Measurements from ENCODE around the gene TBX1. TPM values are rescaled to one million over a fixed set of nuclear protein-coding genes. Genes with fewer than 3 reads are reported as not detected.

TBX1 gene
- total and polyA plus RNA-seq, 2 of the 8 experiments (the other 6 are each of a cell fraction or from before 2014, with no cell fraction given), result 0.28 TPM; not detected in 1

DNA sequence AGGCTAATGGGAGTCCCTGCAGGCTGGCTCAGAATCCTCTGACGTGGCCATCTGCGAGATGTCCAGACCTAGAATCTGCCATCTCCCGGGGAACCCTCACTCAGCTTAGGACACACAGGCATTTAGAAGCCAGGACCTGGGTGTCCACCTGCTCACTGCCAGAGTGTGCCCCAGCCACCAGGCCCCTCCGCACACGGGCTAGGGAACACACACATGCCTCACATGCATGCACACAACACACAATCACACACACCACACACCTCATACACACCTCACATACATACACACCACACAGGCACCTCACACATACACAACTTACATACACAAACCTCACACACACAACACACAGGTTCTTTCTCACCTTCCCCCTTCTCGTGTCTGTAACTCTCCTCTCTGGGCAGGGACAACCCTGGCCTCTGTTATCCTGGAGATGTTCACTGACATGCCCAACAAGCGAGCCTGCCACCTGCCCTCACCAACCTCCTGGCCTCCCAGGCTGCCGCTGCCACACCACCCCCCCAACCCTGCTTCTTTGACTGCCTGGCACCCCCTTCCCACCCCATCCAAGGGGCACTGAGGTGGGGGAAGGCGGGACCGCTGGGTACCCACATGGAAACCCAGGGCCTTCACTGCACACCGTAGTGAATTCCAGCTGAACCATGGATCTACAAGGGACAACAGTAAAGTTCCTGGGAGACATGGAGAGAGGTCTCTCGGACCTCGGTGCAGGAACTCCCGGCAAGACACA is 56.0 kb downstream of the TBX1 start (continued):
- TF ChIP-seq, protein P1, sequence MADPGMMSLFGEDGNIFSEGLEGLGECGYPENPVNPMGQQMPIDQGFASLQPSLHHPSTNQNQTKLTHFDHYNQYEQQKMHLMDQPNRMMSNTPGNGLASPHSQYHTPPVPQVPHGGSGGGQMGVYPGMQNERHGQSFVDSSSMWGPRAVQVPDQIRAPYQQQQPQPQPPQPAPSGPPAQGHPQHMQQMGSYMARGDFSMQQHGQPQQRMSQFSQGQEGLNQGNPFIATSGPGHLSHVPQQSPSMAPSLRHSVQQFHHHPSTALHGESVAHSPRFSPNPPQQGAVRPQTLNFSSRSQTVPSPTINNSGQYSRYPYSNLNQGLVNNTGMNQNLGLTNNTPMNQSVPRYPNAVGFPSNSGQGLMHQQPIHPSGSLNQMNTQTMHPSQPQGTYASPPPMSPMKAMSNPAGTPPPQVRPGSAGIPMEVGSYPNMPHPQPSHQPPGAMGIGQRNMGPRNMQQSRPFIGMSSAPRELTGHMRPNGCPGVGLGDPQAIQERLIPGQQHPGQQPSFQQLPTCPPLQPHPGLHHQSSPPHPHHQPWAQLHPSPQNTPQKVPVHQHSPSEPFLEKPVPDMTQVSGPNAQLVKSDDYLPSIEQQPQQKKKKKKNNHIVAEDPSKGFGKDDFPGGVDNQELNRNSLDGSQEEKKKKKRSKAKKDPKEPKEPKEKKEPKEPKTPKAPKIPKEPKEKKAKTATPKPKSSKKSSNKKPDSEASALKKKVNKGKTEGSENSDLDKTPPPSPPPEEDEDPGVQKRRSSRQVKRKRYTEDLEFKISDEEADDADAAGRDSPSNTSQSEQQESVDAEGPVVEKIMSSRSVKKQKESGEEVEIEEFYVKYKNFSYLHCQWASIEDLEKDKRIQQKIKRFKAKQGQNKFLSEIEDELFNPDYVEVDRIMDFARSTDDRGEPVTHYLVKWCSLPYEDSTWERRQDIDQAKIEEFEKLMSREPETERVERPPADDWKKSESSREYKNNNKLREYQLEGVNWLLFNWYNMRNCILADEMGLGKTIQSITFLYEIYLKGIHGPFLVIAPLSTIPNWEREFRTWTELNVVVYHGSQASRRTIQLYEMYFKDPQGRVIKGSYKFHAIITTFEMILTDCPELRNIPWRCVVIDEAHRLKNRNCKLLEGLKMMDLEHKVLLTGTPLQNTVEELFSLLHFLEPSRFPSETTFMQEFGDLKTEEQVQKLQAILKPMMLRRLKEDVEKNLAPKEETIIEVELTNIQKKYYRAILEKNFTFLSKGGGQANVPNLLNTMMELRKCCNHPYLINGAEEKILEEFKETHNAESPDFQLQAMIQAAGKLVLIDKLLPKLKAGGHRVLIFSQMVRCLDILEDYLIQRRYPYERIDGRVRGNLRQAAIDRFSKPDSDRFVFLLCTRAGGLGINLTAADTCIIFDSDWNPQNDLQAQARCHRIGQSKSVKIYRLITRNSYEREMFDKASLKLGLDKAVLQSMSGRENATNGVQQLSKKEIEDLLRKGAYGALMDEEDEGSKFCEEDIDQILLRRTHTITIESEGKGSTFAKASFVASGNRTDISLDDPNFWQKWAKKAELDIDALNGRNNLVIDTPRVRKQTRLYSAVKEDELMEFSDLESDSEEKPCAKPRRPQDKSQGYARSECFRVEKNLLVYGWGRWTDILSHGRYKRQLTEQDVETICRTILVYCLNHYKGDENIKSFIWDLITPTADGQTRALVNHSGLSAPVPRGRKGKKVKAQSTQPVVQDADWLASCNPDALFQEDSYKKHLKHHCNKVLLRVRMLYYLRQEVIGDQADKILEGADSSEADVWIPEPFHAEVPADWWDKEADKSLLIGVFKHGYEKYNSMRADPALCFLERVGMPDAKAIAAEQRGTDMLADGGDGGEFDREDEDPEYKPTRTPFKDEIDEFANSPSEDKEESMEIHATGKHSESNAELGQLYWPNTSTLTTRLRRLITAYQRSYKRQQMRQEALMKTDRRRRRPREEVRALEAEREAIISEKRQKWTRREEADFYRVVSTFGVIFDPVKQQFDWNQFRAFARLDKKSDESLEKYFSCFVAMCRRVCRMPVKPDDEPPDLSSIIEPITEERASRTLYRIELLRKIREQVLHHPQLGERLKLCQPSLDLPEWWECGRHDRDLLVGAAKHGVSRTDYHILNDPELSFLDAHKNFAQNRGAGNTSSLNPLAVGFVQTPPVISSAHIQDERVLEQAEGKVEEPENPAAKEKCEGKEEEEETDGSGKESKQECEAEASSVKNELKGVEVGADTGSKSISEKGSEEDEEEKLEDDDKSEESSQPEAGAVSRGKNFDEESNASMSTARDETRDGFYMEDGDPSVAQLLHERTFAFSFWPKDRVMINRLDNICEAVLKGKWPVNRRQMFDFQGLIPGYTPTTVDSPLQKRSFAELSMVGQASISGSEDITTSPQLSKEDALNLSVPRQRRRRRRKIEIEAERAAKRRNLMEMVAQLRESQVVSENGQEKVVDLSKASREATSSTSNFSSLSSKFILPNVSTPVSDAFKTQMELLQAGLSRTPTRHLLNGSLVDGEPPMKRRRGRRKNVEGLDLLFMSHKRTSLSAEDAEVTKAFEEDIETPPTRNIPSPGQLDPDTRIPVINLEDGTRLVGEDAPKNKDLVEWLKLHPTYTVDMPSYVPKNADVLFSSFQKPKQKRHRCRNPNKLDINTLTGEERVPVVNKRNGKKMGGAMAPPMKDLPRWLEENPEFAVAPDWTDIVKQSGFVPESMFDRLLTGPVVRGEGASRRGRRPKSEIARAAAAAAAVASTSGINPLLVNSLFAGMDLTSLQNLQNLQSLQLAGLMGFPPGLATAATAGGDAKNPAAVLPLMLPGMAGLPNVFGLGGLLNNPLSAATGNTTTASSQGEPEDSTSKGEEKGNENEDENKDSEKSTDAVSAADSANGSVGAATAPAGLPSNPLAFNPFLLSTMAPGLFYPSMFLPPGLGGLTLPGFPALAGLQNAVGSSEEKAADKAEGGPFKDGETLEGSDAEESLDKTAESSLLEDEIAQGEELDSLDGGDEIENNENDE (IDR thresholded peaks at IDR 0.05; ENCODE audit: insufficient replicate concordance, low read length), result no peak
- no peak for TF ChIP-seq FOSL1 (IDR thresholded peaks at IDR 0.05; ENCODE audit: insufficient read depth, low read depth, low read length)
- no peak for TF ChIP-seq TEAD4 (IDR thresholded peaks at IDR 0.05; ENCODE audit: low read depth, low read length)
- TF ChIP-seq ZNF274 (IDR thresholded peaks at IDR 0.05; ENCODE audit: borderline replicate concordance, extremely low read depth, low read length), result no peak
- TF ChIP-seq SIN3A (conservative IDR thresholded peaks at IDR 0.05 in 1 of 2, IDR thresholded peaks at IDR 0.05 in 1 of 2; ENCODE audit: low read depth in 1 of 2, low read length in 2 of 2), result no peak
- TF ChIP-seq, protein P2, sequence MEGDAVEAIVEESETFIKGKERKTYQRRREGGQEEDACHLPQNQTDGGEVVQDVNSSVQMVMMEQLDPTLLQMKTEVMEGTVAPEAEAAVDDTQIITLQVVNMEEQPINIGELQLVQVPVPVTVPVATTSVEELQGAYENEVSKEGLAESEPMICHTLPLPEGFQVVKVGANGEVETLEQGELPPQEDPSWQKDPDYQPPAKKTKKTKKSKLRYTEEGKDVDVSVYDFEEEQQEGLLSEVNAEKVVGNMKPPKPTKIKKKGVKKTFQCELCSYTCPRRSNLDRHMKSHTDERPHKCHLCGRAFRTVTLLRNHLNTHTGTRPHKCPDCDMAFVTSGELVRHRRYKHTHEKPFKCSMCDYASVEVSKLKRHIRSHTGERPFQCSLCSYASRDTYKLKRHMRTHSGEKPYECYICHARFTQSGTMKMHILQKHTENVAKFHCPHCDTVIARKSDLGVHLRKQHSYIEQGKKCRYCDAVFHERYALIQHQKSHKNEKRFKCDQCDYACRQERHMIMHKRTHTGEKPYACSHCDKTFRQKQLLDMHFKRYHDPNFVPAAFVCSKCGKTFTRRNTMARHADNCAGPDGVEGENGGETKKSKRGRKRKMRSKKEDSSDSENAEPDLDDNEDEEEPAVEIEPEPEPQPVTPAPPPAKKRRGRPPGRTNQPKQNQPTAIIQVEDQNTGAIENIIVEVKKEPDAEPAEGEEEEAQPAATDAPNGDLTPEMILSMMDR (IDR thresholded peaks at IDR 0.05; ENCODE audit: control extremely low read depth in 1 of 3, insufficient read depth in 1 of 3, low read depth in 1 of 3, low read length in 3 of 3), result no peak
- TF ChIP-seq RBBP5 (IDR thresholded peaks at IDR 0.05; ENCODE audit: borderline replicate concordance, low read depth, low read length), result no peak
